Measurements from ENCODE around the gene PIEZO1. TPM values are rescaled to one million over a fixed set of nuclear protein-coding genes. Genes with fewer than 3 reads are reported as not detected.

The PIEZO1 gene
- total and polyA plus RNA-seq, 9 of the 15 experiments (the other 6 are each of a cell fraction or from before 2014, with no cell fraction given): 3.6 to 432 (median 131) TPM

DNA sequence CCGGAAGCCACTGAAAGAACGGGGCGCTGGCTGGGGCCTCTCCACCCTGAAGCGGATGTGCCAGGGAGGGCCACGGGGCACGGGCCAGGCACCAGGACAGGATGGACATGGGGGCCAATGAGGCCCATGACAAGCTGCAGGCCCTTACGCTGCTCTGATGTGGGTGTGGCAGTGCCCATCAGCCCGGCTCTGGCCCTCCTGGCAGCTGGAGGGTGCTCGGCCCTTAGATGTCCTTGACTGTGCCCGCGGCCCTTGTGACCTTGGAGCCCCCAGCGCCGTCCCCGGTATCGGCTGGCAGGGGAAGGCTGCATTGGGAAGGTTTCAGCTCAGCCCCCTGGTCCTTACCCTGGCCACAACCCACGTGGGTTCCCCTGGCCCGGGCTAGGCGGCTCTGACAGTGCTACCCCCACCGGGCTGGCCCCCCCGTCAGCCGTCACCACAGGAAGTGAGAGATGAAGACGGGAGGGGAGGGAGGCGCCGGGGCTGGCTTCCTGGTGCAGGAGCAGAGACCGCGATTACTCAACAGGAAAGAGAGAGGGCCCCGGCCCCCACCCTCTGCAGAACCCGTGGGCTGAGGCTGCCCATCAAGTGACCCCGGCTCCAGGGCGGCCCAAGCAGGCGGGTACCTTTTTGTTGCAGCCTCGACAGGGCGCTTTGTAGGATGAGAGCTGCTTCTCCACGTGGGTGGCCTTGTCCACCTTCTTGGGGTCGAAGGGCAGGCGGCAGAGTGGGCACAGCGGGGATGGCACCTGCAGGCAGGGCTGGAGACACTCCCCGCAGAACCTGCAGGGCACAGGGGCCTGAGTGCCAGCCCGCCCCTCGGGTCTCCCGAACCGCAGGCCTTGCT lies 84.2 kb downstream of the PIEZO1 start (continued):
- TF ChIP-seq, protein P1, sequence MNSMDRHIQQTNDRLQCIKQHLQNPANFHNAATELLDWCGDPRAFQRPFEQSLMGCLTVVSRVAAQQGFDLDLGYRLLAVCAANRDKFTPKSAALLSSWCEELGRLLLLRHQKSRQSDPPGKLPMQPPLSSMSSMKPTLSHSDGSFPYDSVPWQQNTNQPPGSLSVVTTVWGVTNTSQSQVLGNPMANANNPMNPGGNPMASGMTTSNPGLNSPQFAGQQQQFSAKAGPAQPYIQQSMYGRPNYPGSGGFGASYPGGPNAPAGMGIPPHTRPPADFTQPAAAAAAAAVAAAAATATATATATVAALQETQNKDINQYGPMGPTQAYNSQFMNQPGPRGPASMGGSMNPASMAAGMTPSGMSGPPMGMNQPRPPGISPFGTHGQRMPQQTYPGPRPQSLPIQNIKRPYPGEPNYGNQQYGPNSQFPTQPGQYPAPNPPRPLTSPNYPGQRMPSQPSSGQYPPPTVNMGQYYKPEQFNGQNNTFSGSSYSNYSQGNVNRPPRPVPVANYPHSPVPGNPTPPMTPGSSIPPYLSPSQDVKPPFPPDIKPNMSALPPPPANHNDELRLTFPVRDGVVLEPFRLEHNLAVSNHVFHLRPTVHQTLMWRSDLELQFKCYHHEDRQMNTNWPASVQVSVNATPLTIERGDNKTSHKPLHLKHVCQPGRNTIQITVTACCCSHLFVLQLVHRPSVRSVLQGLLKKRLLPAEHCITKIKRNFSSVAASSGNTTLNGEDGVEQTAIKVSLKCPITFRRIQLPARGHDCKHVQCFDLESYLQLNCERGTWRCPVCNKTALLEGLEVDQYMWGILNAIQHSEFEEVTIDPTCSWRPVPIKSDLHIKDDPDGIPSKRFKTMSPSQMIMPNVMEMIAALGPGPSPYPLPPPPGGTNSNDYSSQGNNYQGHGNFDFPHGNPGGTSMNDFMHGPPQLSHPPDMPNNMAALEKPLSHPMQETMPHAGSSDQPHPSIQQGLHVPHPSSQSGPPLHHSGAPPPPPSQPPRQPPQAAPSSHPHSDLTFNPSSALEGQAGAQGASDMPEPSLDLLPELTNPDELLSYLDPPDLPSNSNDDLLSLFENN (IDR thresholded peaks at IDR 0.05; ENCODE audit: low read depth in 2 of 2, low read length in 2 of 2): no peak
- TF ChIP-seq TRIM24 (IDR thresholded peaks at IDR 0.05) (0 out of 4 replicates have a peak, but pooled peaks of 1 of the 2 experiments have one; percentile 33), ARNT (IDR thresholded peaks at IDR 0.05) (no peak), TFAM (CRISPR knock-in tag; conservative IDR thresholded peaks at IDR 0.05) (no peak), MCM5 (IDR thresholded peaks at IDR 0.05; ENCODE audit: low read depth) (no peak), CHD4 (IDR thresholded peaks at IDR 0.05; ENCODE audit: insufficient read depth, insufficient replicate concordance, low read depth, low read length, poor library complexity, severe bottlenecking) (no peak), POLR2B (IDR thresholded peaks at IDR 0.05; ENCODE audit: low read depth, partially characterized antibody) (no peak), ZNF311 (CRISPR knock-in tag; IDR thresholded peaks at IDR 0.05) (peak; percentile 18; the same call in 1 of the 2 replicates), ZNF124 (CRISPR knock-in tag; IDR thresholded peaks at IDR 0.05) (no peak), NCOA2 (IDR thresholded peaks at IDR 0.05; ENCODE audit: partially characterized antibody in 2 of 2) (no peak), ZNF184 (CRISPR knock-in tag; IDR thresholded peaks at IDR 0.05) (no peak), TEAD1 (CRISPR knock-in tag; IDR thresholded peaks at IDR 0.05) (no peak), HNRNPUL1 (IDR thresholded peaks at IDR 0.05; ENCODE audit: low read length) (no peak), ZBTB33 (CRISPR knock-in tag; IDR thresholded peaks at IDR 0.05) (peak; percentile 4; the same call in 1 of the 2 replicates), ZNF133 (CRISPR knock-in tag; IDR thresholded peaks at IDR 0.05) (no peak), SP2 (IDR thresholded peaks at IDR 0.05; ENCODE audit: extremely low read depth, low read depth, low read length, poor library complexity, severe bottlenecking) (no peak), RNF219 (CRISPR knock-in tag; IDR thresholded peaks at IDR 0.05) (no peak)
- TF ChIP-seq, protein P2, sequence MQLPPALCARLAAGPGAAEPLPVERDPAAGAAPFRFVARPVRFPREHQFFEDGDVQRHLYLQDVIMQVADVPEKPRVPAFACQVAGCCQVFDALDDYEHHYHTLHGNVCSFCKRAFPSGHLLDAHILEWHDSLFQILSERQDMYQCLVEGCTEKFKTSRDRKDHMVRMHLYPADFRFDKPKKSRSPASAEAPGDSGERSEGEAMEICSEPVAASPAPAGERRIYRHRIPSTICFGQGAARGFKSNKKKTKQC (CRISPR knock-in tag; IDR thresholded peaks at IDR 0.05): no peak
